Stimulated activated memory B cell treated with anti-CD40 and anti-IgM and Interleukin-4, amounts not matched to agents 10 μg/mL and 1 μg/mL and 100 μg/mL, for 72 hours (primary cell): ENCODE data around the gene FJX1.
A peak's percentile ranks its signal among the peaks of the same experiment; 100 is the strongest.

Source experiments
- ATAC-seq: fragments of 150-1000 bp; cut with Tn5 transposase; 2 replicates; pipeline ENCODE4 v1.10.0; 2021
- H3K27ac Mint-ChIP-seq: one replicate; pipeline ENCODE4 v1.8.0; 2022; ENCODE audit warnings: mild to moderate bottlenecking, mixed read lengths
- H3K27me3 Mint-ChIP-seq: one replicate; pipeline ENCODE4 v1.8.0; 2022; ENCODE audit warnings: mixed read lengths
- H3K36me3 Mint-ChIP-seq: one replicate; pipeline ENCODE4 v1.8.0; 2022; ENCODE audit warnings: mixed read lengths
- H3K4me1 Mint-ChIP-seq: one replicate; pipeline ENCODE4 v1.8.0; 2022; ENCODE audit warnings: mixed read lengths
- H3K4me3 Mint-ChIP-seq: one replicate; pipeline ENCODE4 v1.8.0; 2022; ENCODE audit warnings: mild to moderate bottlenecking, moderate library complexity, mixed read lengths
- H3K9me3 Mint-ChIP-seq: one replicate; pipeline ENCODE4 v1.8.0; 2022; ENCODE audit warnings: mixed read lengths

Gene FJX1

GRCh38 chr11:35619116-35619854 is 1.0 kb downstream of the FJX1 start:
- H3K4me3 Mint-ChIP-seq, result peak overlapping the region; percentile 67
- H3K27ac Mint-ChIP-seq, result no peak overlapping the region
- peak; percentile 35 for ATAC-seq
- H3K9me3 Mint-ChIP-seq, result no peaks in the 10 kb centered on the region
- H3K27me3 Mint-ChIP-seq, result peaks cover 32% of the 10 kb centered on the region
- H3K36me3 Mint-ChIP-seq, result no peaks in the 10 kb centered on the region
- H3K4me1 Mint-ChIP-seq, result peaks cover 16% of the 10 kb centered on the region

DNA sequence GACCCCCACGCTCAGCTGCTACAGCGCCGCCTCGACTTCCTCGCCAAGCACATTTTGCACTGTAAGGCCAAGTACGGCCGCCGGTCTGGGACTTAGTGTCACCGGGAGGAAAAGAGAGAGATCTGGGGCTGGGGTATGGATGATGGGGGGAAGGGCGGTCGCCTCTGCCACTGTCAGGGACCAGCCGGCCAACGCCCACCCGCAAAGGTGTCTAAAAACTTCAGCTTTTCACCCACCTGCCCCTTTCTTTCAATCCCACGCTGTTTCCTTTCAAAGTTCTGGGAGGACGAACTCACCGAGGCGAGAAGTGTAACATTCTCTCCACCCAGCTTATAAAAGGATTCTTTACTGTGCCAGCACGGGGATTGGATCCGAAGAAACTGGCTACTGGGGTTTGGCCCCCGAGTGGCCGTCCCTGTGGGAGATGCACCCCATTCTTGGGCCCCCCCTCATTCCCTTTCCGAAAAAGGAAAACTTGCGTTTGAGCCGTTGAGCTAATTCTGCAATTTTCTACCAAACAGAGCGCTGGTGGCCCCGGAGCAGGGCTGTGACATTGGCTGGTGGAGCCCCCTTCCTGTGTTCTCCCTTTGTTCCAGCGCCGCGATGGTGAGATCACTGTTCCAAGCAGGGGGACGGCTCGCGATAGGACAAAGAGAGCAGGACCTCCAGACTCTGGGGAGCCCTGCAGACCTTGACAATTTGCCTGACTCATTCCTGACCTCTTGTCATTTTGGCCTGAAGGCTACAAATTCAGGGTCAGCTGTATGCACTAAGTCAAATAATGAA is 1.8 kb downstream of the FJX1 start:
- H3K27me3 Mint-ChIP-seq, result peaks cover 32% of the 10 kb centered on the region
- no peak for ATAC-seq
- H3K27ac Mint-ChIP-seq, result no peak overlapping the region

DNA sequence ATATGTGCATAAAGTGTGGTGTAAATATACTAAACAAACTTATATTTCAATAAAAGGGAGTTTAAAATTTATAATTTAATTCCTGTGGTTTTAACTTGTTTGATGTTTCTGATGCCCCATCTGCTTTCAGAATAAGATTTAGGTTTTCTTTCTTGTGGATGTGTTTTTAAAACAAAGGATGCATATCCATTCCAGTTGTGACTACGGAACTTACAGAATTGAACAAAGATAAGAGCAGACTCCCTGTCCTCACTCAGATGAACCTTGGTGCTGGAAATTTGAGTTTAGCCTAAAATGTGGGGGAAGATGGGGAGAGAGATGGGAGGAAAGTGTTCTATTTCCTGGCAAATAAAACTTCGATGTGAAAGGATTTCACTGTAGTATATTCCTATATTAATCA is 2.5 kb downstream of the FJX1 start:
- Mint-ChIP-seq H3K36me3 (no peaks in the 10 kb centered on the region), H3K4me3 (no peak overlapping the region), H3K27me3 (peaks cover 35% of the 10 kb centered on the region), H3K4me1 (peaks cover 16% of the 10 kb centered on the region), H3K9me3 (no peaks in the 10 kb centered on the region), H3K27ac (no peak overlapping the region)
- no peak for ATAC-seq

More for the DNA sequence above, 1.8 kb downstream of the FJX1 start:
- H3K4me3 Mint-ChIP-seq, result peak overlapping the region; percentile 67
- H3K36me3 Mint-ChIP-seq, result no peaks in the 10 kb centered on the region
- H3K4me1 Mint-ChIP-seq, result peaks cover 16% of the 10 kb centered on the region
- H3K9me3 Mint-ChIP-seq, result no peaks in the 10 kb centered on the region

- H3K4me3 Mint-ChIP-seq, result no peak overlapping the region
- no peak overlapping the region for H3K27ac Mint-ChIP-seq
- H3K9me3 Mint-ChIP-seq, result no peaks in the 10 kb centered on the region
- H3K4me1 Mint-ChIP-seq, result peaks cover 16% of the 10 kb centered on the region
- ATAC-seq, result no peak
- H3K27me3 Mint-ChIP-seq, result peaks cover 43% of the 10 kb centered on the region
- no peaks in the 10 kb centered on the region for H3K36me3 Mint-ChIP-seq
Observed at GRCh38 chr11:35621620-35622019, 3.4 kb downstream of the FJX1 start.

DNA sequence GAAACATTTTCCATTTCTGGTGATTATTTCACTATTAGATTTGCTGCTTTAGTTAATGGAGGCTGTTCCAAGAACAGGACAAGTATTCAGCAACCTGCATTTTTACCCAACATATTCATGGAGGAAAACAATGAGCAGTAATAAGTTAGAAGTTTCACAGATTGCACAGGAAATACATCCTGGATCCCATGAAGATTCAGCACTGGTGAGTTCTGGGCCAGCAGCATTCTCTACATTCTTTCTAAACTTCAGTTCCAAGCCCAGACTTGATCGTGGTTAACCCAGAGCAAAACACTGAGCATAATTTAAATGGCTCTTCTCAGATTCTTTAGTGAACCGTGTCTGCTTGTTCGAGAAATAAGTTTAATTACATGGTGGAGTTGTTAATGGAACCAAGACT is 3.8 kb downstream of the FJX1 start:
- Mint-ChIP-seq H3K4me1 (peaks cover 16% of the 10 kb centered on the region), H3K27ac (no peak overlapping the region), H3K36me3 (no peaks in the 10 kb centered on the region), H3K9me3 (no peaks in the 10 kb centered on the region), H3K4me3 (no peak overlapping the region), H3K27me3 (peaks cover 48% of the 10 kb centered on the region)
- ATAC-seq, result no peak

DNA sequence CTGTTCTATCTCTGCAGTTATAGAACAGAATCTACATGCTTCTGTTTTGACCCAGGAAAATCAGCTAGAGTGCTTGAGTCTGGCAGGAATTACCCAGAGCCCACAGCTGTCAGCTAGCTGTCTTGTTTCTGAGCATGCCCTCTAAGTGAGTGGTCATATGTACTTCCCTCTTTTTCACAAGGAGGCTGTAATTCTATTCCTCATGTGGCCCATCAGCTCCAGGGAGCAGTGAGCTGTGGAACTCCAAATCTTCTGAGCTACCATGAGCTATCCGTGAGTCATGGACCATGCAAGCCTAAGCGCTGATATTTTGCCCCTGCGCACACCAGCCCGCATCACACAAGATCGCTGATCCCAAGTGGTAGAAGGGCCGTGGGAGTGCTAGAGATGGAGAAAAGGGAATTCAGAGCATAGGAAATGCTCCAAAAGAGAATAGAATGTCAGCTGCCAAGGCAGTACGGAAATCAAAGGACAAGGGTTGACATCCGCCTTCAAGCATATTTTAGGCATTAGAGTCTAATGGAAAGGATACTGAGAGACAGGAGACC is 5.4 kb downstream of the FJX1 start:
- no peak for ATAC-seq
- H3K9me3 Mint-ChIP-seq, result no peaks in the 10 kb centered on the region
- H3K4me3 Mint-ChIP-seq, result no peak overlapping the region
- H3K4me1 Mint-ChIP-seq, result peaks cover 10% of the 10 kb centered on the region
- no peak overlapping the region for H3K27ac Mint-ChIP-seq
- H3K36me3 Mint-ChIP-seq, result no peaks in the 10 kb centered on the region
- H3K27me3 Mint-ChIP-seq, result peaks cover 52% of the 10 kb centered on the region

DNA sequence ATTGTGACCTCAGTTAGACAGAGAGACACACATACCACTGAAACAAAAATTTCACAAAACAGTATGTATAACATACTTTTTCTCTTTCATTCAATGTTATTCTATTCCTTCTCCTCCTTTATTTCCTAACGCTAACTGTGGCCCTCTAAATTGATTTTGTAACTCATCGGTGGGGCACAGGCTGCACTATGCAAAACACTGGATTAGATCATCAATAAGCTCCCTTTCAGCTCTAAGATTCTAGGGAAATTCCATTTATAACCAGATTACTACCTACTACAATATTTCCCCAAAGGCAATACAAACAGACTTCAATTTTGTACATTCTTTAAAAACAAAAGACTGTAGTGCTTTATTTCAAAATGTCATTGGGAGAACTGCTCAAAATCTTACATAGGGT is 6.1 kb downstream of the FJX1 start:
- Mint-ChIP-seq H3K27me3 (peaks cover 52% of the 10 kb centered on the region), H3K36me3 (no peaks in the 10 kb centered on the region), H3K27ac (no peak overlapping the region), H3K9me3 (no peaks in the 10 kb centered on the region), H3K4me3 (no peak overlapping the region), H3K4me1 (peaks cover 10% of the 10 kb centered on the region)
- ATAC-seq, result no peak

- Mint-ChIP-seq H3K4me3 (no peak overlapping the region), H3K9me3 (no peaks in the 10 kb centered on the region), H3K36me3 (no peaks in the 10 kb centered on the region), H3K4me1 (peaks cover 6% of the 10 kb centered on the region), H3K27me3 (peaks cover 48% of the 10 kb centered on the region), H3K27ac (no peak overlapping the region)
- no peak for ATAC-seq
Observed at GRCh38 chr11:35624781-35625180, 6.5 kb downstream of the FJX1 start.

- no peaks in the 10 kb centered on the region for H3K4me1 Mint-ChIP-seq
- no peaks in the 10 kb centered on the region for H3K36me3 Mint-ChIP-seq
- H3K9me3 Mint-ChIP-seq, result no peaks in the 10 kb centered on the region
- H3K27ac Mint-ChIP-seq, result no peak overlapping the region
- H3K4me3 Mint-ChIP-seq, result no peak overlapping the region
- ATAC-seq, result no peak
- peaks cover 44% of the 10 kb centered on the region for H3K27me3 Mint-ChIP-seq
Observed at GRCh38 chr11:35626501-35626900, 8.2 kb downstream of the FJX1 start.

DNA sequence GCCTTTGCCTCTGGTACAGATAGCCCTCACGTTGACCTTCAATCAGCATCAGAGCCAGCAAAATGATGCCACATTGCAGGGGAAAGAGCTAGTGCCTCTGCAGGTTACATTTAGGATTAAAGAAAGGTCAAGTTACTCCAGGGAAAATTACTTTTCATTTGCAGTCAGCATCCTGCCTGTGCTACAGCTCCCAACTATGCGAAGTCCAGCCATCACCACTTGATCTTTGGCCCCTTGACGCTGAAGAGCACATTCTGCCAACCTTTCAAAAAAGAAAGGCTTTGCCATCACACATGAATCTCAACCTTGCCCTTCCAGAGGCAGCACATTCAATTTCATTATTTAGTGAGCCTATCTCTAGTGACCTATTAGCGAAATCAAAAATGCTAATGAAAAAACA is 11.3 kb downstream of the FJX1 start:
- Mint-ChIP-seq H3K36me3 (no peaks in the 10 kb centered on the region), H3K4me3 (no peak overlapping the region), H3K27me3 (peaks cover 45% of the 10 kb centered on the region)

DNA sequence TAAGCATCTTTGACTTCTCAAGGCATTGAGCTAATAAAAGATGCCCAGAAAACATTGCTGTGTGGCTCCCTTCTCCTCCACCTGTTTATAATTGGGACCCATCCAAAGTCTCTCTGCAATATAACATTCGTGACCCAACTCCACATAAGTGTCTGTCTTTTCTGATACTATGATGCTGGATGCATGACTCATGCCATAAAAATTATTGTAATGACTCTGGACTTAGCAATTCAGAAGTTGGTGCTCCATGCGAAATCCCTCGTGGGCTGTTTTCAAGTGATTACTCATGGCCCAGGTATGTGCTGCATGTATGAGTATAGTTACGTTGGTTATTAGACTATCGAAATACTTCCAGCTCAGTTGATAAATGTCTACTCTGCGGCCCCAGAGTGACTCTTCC is 11.7 kb downstream of the FJX1 start:
- Mint-ChIP-seq H3K4me3 (no peak overlapping the region), H3K27me3 (peaks cover 45% of the 10 kb centered on the region), H3K9me3 (no peaks in the 10 kb centered on the region), H3K4me1 (no peaks in the 10 kb centered on the region), H3K36me3 (no peaks in the 10 kb centered on the region), H3K27ac (no peak overlapping the region)
- ATAC-seq, result no peak

More for the DNA sequence above, 11.3 kb downstream of the FJX1 start:
- H3K9me3 Mint-ChIP-seq, result no peaks in the 10 kb centered on the region
- no peak for ATAC-seq
- H3K4me1 Mint-ChIP-seq, result no peaks in the 10 kb centered on the region
- H3K27ac Mint-ChIP-seq, result no peak overlapping the region

GRCh38 chr11:35631891-35632290 is 13.6 kb downstream of the FJX1 start:
- H3K27me3 Mint-ChIP-seq, result peaks cover 43% of the 10 kb centered on the region
- no peaks in the 10 kb centered on the region for H3K9me3 Mint-ChIP-seq
- ATAC-seq, result no peak
- H3K4me3 Mint-ChIP-seq, result no peak overlapping the region
- H3K4me1 Mint-ChIP-seq, result no peaks in the 10 kb centered on the region
- H3K36me3 Mint-ChIP-seq, result no peaks in the 10 kb centered on the region
- no peak overlapping the region for H3K27ac Mint-ChIP-seq

GRCh38 chr11:35632301-35632700 is 14.0 kb downstream of the FJX1 start:
- no peak overlapping the region for H3K4me3 Mint-ChIP-seq
- no peaks in the 10 kb centered on the region for H3K4me1 Mint-ChIP-seq
- H3K27ac Mint-ChIP-seq, result no peak overlapping the region
- no peak for ATAC-seq
- no peaks in the 10 kb centered on the region for H3K36me3 Mint-ChIP-seq
- no peaks in the 10 kb centered on the region for H3K9me3 Mint-ChIP-seq
- H3K27me3 Mint-ChIP-seq, result peaks cover 39% of the 10 kb centered on the region

GRCh38 chr11:35633827-35634423 is 15.7 kb downstream of the FJX1 start:
- peaks cover 29% of the 10 kb centered on the region for H3K27me3 Mint-ChIP-seq
- H3K27ac Mint-ChIP-seq, result no peak overlapping the region
- H3K4me1 Mint-ChIP-seq, result no peaks in the 10 kb centered on the region
- ATAC-seq, result no peak
- no peak overlapping the region for H3K4me3 Mint-ChIP-seq
- no peaks in the 10 kb centered on the region for H3K36me3 Mint-ChIP-seq
- no peaks in the 10 kb centered on the region for H3K9me3 Mint-ChIP-seq

- H3K27ac Mint-ChIP-seq, result no peak overlapping the region
- peaks cover 20% of the 10 kb centered on the region for H3K27me3 Mint-ChIP-seq
- no peak for ATAC-seq
- H3K36me3 Mint-ChIP-seq, result no peaks in the 10 kb centered on the region
- no peaks in the 10 kb centered on the region for H3K4me1 Mint-ChIP-seq
- H3K9me3 Mint-ChIP-seq, result no peaks in the 10 kb centered on the region
- no peak overlapping the region for H3K4me3 Mint-ChIP-seq
Observed at GRCh38 chr11:35635933-35636332, 17.7 kb downstream of the FJX1 start.
